Stimulated activated CD8-positive, alpha-beta memory T cell treated with anti-CD3 and anti-CD28 coated beads, Interleukin-2, amount 100 ng/mL, for 48 hours (primary cell): ENCODE results near the gene ENOX2.

Experiments used
- DNase-seq, 2 donors: peaks; one replicate each; pipeline ENCODE4 v3.0.0-alpha.2; 2020; ENCODE audit warnings: low read depth in 2 of 2

The ENOX2 gene

DNA sequence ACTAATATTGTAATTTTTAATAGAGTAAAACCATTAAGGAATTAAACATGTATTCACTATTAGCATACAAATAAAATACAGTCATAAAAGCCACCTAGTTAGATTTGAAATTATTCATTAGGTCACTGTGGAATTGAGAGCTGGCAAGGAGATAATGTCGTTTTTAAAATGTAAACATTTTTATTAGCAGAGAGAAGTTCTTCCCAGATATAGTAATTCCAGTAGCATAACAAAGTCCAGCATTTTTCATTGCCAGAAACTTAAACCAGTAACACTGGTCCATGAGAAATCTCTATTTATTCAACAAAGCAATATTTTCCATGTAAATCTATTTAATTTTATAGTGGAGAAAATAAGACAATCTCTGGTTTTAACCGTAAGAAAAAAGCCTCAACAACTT, 17.5 kb downstream of the ENOX2 start:
- no peak for DNase-seq

DNA sequence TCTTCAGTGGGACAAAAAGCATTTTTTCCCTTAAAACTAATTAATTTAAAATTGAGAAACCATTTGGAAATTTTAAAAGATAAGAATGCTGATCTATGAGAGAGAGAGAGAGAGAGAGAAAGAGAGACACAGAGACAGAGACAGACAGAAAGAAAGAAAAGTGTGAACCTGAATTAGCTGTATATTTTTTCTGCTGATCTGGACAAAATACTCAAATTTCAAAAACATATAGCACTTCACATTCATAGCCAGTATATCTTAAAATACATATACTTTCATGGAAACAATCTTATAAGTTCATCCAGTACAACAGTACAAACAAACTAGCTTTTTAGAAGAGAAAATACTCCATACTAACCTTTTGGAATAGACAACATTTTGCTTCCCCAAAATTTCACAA, 18.4 kb downstream of the ENOX2 start:
- DNase-seq: no peak

DNA sequence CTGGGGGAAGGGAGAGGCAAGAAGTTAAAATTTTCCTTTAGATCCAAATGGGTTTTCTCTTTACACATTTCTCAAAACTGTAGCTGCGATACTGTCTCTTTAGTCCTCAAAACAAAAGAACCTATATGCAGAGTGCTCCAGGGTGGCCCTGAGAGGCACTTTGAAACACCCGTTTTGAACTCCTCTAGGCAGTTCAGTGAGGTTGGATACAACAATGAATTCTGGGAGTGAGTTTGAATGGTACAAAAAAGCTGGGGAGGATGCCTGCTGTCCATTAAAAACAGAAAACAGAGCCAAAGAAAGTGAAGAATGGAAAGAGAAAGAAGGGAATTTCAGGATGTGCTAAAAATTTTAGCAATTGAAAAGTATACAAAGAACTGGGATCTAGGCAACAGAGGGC, 23.1 kb downstream of the ENOX2 start:
- no peak for DNase-seq

DNA sequence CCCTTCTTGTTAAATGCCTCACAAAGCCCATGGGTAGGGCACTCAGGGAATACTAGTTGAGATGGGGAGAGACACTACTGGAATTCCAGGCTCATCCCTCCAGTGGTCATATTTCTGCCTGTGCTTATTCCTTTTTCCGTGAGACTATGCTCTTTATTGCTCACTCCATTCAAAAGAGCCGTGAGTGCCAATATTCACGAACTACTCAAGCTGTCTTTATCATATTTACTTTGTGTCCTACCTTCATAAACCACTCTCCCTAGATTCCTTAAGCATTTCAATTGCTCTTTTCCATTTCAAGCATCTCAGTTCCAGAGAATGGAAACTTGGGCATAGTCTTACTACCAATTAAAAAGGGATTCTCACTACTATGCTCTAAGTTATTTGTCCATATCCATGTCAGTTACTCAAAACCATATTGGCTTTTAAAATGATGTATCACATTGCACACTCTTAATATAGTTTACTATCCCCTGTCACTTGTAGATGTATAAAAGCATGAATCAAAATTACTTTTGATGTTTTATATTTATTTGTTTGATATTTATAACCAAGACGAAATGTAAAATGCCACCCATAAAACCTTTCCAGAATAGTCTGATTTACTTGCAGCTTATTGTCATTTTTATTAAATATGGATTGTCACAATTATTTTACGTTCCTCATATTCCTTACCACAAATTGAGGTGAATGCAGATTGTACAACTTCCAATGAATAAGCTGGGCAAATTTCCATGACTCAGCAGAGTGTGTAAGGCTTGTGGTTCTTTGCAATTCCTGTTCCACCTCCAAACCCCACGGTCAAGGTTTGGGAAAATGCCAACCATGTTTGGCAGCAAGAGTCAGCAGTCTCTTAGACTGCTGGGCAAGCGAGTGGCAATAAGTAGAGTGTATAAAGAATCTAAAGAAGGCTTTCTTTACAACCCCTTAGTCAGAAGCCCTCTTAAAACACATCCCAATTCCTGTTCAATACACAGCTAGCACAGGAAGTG, 24.4 kb downstream of the ENOX2 start:
- DNase-seq: no peak

DNA sequence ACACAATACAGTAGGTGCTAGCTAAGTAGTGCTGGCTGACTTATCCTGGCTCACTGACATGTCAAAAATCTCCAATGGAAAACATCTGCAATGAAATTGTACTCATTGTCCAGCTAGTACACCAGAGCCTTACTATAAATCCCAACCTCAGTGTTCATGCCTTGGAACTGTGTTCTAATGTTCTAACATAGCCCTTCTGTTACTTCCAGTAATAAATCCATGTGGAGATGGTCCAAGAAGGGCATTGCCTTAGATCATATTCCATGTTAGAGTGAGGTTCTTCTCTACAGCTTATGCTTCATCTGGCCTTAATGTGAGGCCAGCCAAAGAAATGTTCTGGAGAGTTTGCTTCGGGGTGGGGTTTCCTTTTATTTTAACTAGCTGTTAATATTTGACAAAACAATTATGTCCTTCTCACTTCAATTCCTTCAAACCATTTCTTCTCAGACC, 25.1 kb downstream of the ENOX2 start:
- DNase-seq: no peak

DNA sequence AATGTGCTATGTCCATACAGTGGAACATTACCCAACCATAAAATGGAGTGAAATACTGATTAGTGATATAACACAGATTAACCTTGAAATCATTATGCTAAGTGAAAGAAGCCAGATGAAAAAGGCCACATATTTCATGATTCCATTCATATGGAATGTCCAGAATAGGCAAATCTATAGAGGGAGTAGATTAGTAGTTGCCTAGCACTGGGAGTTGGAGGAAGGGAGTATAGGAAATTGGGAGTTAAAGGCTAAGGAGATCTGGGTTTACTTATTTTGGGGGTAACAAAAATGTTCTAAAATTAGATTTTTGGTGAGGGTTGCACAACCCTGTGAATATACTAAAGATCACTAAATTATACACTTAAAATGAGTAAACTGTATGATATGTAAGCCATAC, 26.8 kb downstream of the ENOX2 start:
- DNase-seq: no peak

DNA sequence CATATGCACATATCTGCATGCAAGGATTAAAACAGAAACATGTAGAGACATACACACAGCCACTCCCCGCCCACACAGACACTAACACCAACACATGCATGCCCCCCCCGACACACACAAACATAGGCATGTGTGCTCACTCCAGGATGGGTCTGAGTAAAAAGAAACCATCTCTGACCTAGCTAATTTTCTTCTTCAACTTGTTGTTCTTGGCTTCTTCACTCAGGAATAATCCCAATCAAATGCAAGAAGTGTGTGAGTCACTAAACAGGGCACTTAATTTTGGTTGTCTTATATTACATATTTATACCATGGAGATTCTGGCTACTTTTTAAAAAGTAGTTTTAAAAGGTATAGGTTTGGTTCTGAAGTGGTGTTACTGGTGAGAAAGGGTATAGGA, 28.3 kb downstream of the ENOX2 start:
- no peak for DNase-seq

DNA sequence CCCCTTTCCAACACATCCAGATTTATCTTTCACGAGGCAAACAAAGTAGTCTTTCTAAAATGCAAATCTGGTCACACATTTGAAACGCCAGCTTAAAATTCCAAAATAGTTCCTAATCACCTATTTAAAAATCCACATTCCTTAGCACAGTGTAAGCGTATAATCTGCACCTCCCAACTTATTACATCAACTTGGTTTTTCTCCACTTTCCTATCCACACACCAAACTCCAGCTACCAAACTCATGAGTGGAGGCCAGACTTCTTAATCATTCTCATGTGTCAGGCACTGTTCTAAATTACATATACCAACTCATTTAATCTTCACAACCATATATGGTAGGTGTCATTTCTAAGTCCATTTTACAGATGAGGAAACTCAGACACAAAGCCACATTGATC, 33.8 kb downstream of the ENOX2 start:
- no peak for DNase-seq

DNA sequence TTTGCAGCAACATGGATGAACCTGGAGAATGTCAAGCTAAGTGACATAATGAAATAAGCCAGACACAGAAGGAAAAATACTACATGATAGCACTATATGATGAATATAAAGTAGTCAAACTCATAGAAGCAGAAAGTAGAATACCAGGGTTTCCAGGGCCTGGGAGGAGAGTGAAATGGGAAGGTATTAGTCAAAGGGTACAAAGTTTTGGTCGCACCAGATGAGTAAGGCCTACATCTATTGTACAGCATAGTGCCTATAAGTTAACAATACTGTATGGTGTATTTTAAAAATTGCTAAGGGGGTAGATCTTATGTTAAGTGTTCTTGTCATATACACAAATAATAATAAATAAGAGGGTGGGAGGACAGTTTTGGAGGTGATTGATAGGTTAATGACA, 41.5 kb downstream of the ENOX2 start:
- no peak for DNase-seq

DNA sequence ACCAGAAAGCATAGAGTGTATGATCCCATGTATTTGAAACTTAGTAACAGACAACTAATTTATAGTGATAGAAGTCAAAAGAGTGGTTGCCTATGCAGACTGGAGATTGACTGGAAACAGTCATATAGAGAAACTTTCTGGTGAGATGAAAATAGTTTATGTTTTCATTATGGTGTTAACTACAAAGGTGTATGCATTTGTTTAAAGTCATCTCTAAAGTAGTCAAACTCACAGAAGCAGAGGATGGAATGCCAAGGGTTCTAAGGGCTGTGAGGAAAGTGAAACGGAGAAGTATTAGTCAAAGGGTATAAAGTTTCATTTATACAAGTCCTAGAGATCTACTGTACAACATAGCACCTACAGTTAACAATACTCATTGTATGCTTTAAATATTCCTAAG, 45.8 kb downstream of the ENOX2 start:
- DNase-seq: no peak

DNA sequence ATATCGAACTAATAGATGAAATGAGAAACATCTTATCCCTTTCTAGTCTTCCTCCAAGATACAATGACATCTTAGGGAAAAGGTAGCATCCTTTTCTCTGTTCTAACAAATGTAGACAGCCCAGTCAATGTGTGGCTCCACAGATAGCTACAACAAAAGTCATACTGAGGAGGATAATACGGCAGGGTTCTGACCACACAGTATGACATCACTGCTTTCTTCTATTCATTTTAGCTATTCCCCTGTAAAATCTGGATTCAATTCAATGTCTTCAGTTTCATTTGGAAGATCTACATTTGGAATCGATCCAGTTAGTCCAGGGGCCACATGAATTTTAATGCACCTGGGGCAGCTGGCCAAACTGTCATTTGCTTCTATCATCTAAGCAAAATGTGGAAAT, 51.4 kb downstream of the ENOX2 start:
- DNase-seq: no peak

DNA sequence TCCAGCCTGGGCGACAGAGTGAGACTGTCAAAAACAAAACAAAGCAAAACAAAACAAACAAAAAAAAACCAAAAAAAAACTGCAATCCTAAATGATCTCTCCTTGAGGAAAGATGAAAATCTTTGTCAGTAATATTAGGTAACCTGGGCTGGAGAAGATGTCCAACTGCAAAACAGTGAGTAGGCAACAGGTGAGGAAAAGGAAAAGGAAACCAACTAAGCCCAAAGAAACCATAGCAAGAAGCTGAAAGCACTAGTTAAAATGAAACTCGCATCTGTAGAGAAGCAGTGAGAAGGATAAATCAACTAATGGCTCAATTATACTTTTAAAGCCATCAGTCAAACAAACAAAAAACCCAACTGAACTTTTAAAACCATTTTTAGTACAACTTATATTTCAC, 54.2 kb downstream of the ENOX2 start:
- no peak for DNase-seq

DNA sequence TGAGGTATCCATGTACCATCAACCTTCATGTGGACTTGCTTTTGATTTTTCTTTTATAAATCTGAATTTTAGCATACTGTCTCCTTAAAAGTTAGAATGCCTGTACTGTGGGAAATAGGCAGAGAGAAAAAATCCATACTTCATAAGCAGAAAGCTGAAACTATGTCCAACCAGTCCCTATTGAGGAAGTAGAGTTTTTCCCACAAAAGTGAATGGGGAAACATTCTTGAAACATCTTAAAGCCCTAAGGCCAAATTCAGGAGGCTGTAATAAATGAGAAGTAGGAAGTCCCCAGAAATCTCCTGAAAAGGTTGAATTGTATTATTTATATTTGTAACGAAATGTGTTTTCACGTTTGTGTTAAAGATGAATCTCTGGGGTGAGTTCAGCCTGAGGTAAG, 56.3 kb downstream of the ENOX2 start:
- DNase-seq: no peak

DNA sequence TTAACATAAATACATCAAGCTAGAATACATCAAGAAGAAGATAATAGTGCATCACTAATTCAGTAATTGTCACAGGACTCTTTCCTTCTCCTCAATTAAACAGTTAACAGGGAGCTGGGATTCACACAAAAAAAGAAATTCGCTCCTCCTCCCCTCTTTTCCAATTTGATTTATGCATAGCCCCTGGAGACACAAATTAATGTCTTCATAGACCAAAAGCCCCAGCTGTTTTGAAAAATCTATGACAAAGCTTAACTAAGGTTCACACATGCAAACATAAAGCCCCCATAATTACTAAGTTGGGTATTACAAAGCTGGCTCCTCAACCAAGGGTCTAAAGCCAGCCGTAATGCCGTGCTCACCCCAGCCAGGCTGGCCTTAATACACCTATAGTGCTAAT, 61.2 kb downstream of the ENOX2 start:
- no peak for DNase-seq

DNA sequence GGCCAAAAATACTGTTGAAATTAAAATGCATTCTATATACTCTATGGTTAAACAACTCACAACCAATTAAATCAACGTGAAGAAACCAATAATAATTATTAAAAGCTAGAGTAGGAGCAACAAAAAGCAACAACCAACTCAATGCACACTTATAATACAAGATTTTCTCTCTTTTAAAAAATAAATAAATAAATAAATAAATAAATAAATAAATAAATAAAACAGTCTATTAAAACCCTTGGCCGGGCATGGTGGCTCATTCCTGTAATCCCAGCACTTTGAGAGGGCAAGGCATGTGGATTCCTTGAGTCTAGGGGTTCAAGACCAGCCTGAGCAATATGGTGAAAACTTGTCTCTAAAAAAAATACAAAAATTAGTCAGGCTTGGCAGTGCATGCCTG, 62.7 kb downstream of the ENOX2 start:
- no peak for DNase-seq

DNA sequence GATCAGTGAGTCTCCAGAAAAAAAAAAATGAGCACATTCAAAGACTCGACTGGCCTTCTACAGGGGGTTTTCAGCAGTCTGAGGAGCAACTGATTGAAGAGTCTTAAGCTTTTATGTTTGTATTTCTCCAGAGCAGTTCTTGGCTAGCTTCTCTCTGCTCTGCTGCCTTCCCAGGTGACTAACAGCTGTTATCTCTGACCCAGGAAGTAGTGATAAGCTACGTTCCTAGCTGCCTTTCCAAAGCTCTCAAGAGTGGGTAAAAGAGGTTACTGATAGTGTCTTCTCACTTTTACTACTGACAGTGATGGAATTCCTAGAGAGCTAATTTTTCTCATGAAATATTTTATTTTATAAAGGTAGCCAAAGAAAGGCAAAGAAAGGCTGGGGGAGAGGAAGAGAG, 66.6 kb downstream of the ENOX2 start:
- DNase-seq: no peak

DNA sequence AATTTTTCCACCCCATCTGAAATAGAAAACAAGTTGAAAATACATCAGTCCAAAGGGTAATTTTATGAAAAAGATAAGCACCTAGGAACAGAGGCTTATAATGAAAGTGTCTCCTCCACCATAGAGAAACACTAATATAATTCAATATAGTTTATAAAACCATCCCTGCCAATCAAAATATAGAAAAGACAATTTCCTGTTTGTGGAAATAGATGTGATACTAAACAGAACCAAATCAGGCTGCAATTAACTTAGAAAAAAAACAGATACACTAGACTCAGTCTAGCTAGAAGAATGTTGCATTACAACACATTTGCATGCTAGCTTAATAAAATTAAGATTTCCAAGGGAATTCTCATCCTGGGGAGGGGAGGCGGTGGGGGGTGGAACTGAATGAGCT, 68.2 kb downstream of the ENOX2 start:
- no peak for DNase-seq

DNA sequence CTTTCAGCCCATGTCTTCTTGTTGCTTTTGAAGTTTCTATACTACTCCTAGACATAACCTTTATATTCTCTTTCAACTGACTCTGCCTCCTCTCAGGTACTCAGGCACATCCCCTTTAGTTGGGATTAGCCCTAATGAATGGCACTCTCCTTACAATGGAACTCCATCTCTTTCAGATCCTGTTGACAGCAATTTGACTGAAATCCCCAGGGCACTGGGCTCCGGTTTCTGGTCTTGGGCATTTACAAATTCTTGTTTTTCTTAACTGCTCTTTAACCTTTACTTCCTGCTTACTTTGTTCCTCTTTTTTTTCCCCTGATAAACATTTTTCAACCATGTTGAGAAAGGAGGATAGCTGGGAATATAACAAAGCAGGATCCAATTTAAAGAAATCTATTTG, 68.9 kb downstream of the ENOX2 start:
- DNase-seq: no peak

DNA sequence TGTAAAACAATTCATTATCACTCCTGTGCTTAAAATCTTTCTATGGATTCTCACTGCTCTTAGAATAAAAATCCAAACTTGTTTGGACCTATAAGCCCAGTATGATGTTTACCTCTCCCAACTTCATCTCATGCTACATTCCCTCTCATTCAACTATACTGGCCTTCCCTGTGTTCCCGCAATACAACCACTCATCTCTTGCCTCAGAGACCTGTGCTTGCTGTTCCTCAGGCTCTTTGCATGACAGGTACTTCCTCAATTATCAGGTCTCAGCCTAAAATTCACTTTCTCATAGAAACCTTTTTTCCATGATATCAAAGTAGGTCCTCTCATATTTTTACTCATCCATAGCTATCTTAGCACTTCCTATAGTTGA, 71.7 kb downstream of the ENOX2 start:
- DNase-seq: no peak

DNA sequence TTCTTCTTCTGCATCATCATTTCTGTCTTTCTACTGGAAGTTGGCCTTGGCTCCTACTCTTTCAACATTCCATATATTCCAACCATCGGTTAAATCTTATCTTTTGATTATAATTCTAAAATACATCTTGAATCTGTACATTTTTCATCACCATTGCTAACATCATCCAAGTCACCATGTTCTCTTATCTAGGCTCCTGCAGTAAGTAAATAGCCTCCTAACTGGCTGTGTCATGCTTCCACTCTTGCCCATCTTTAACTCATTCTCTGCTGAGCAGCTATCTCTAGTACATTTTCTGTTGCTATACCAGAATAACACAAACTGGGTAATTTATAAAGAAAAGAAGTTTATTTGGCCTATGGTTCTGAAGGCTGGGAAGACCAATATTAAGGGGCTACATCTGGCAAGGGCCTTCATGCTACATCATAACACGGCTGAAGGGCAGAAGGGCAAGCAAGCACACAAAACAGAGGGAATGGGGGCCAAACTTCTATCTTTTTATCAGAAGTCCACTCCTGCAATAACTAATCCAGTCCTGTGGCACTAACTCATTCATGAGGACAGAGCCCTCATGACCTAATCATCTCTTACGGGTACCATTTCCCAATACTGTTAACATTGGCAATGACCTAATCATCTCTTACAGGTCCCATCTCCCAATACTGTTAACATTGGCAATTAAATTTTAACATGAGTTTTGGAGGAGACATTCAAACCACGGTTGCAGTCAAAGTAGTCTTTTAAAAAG, 72.2 kb downstream of the ENOX2 start:
- no peak for DNase-seq

DNA sequence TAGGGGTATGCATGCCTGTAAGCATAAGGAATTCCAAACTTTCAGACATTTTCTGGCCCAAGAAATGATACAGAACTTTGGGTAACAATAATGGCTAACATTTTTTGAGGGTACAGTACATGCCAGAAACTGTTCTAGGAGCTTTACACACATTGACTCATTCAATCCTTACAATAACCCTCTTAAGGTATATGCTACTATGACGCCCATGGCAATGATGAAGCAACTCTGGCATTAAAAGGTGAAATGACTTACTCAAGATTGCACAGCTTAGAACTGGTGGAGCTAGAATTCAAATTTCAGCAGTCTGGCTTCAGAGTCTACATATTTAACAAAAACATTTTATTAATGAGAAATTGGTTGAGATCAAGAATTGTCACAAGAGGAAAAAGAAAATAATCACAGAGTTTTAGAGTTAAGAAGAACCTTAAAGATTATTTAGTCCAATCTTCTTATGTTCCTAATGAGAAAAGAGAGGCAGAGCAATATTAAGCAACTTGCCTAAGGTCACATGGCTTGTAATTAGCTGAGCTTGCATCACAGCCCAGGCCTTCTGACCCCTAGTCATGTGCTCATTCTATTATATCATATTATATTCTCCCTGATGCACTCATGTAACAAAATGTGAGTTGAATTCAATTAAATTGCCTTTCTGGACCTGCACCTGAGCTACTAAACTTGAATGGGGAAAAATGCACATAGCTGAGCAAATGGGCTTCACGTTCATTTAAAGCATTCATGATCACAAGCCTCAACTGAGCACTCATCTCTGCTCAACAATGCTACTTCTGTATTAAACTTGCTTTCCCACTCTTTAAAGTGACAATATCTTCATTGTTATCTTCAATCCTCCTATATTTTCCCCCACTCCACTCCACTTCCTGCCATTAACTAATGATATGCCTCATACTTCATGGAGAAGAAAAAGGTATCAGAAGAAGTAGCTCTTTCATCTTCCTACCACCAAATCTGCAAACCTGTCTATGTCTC, 73.2 kb downstream of the ENOX2 start:
- DNase-seq: no peak

DNA sequence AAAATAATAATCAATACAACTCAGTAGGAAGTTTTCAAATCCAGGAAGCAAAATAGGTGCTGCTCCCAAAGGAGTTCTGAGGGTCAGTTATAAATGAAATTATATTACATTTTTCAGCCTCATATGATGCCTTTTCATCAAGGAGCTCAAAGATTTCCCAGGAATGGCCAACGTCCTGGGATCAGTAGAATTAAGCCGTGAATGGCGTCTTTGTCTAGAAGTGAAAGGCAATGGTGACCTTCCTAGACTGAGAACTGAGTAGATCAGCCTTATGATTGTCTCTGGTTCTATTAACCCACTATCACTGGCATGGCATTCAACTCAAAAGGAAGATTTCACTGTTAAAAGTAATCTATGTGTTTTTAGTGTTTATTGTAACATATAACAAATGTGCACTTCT, 74.4 kb downstream of the ENOX2 start:
- DNase-seq: no peak
